IMR-90 (cell line): ENCODE results near the gene PNKD. TPM values are rescaled to one million over a fixed set of nuclear protein-coding genes. Genes with fewer than 3 reads are reported as not detected.
A peak's percentile ranks its signal among the peaks of the same experiment; 100 is the strongest.

Source experiments
- ATAC-seq: fragments of 200-7000 bp; cut with Tn5 transposase; 2 replicates; pipeline ENCODE4 v1.9.1; 2020; ENCODE audit warnings: low read depth, mild to moderate bottlenecking, moderate library complexity
- BruUV-seq: library from RNA; stranded (reverse); fragments of 400-500 nt; replicated peaks from 2 replicates; lab custom pipeline; 2021; lab: Mats Ljungman, UMichigan
- CTCF ChIA-PET: fragments of 300-600 bp; formaldehyde crosslinking; extraction: SDS; loops from one replicate; lab custom pipeline; 2021; ENCODE audit warnings: antibody characterized with exemption; lab: Yijun Ruan, JAX
- POLR2A ChIA-PET: fragments of 300-600 bp; sonication (Branson Sonifier 250); formaldehyde crosslinking; loops from one replicate; lab custom pipeline; 2022; ENCODE audit warnings: antibody characterized with exemption; ENCODE audit not compliant: unreplicated experiment; lab: Charles Lee
- DNase-seq: peaks from one replicate; pipeline ENCODE4 v3.0.0; 2013
- H2AFZ ChIP-seq: replicated peaks from 2 replicates; pipeline ENCODE3; 2013; ENCODE audit warnings: low read length, mild to moderate bottlenecking; ENCODE audit not compliant: poor library complexity
- H2AK5ac ChIP-seq: 2 replicates; pipeline ENCODE4 v1.6.1; 2013; ENCODE audit warnings: low read depth, low read length, inconsistent platforms
- H2AK9ac ChIP-seq: replicated peaks from 2 replicates; pipeline ENCODE3; 2013; ENCODE audit warnings: mild to moderate bottlenecking, low read depth, low read length, moderate library complexity; ENCODE audit not compliant: poor library complexity
- H2BK120ac ChIP-seq: 2 replicates; pipeline ENCODE4 v1.6.1; 2013; ENCODE audit warnings: low read depth, low read length, inconsistent platforms
- H2BK15ac ChIP-seq: 3 replicates; pipeline ENCODE4 v1.6.1; 2013; ENCODE audit warnings: low read depth, low read length, inconsistent platforms
- H2BK20ac ChIP-seq: 2 replicates; pipeline ENCODE4 v1.6.1; 2013; ENCODE audit warnings: low read depth, mild to moderate bottlenecking, inconsistent platforms, low read length, moderate library complexity
- H2BK5ac ChIP-seq: 2 replicates; pipeline ENCODE4 v1.6.1; 2013; ENCODE audit warnings: mild to moderate bottlenecking, low read depth, low read length, inconsistent platforms; ENCODE audit not compliant: poor library complexity, severe bottlenecking
- H3K14ac ChIP-seq: replicated peaks from 2 replicates; pipeline ENCODE4 v1.6.1; 2013; ENCODE audit warnings: low read depth, low read length, inconsistent platforms
- H3K18ac ChIP-seq: 2 replicates; pipeline ENCODE4 v1.6.1; 2013; ENCODE audit warnings: low read depth, low read length, control low read depth
- H3K23ac ChIP-seq: 2 replicates; pipeline ENCODE4 v1.6.1; 2013; ENCODE audit warnings: low read depth, low read length, inconsistent platforms
- H3K27ac ChIP-seq: 2 replicates; pipeline ENCODE4 v1.5.1; 2013; ENCODE audit warnings: mild to moderate bottlenecking, control low read depth, low read length; ENCODE audit not compliant: insufficient read depth
- H3K27me3 ChIP-seq: 2 replicates; pipeline ENCODE4 v1.6.1; 2013; ENCODE audit warnings: low read length; ENCODE audit not compliant: control insufficient read depth, insufficient read depth
- H3K36me3 ChIP-seq: 2 replicates; pipeline ENCODE4 v1.6.1; 2013; ENCODE audit warnings: low read length, mixed read lengths; ENCODE audit not compliant: control insufficient read depth, insufficient read depth
- H3K4ac ChIP-seq: 2 replicates; pipeline ENCODE4 v1.6.1; 2013; ENCODE audit warnings: low read depth, low read length, inconsistent platforms
- H3K4me1 ChIP-seq: 2 replicates; pipeline ENCODE4 v1.6.1; 2013; ENCODE audit warnings: low read length, mixed read lengths; ENCODE audit not compliant: control insufficient read depth, insufficient read depth
- H3K4me2 ChIP-seq: 2 replicates; pipeline ENCODE4 v1.6.1; 2013; ENCODE audit warnings: low read depth, mild to moderate bottlenecking, control low read depth, low read length, moderate library complexity
- H3K4me3 ChIP-seq: 2 replicates; pipeline ENCODE4 v1.5.1; 2013; ENCODE audit warnings: low read depth, mild to moderate bottlenecking, control low read depth, low read length, moderate library complexity; ENCODE audit not compliant: insufficient read depth
- H3K56ac ChIP-seq: 2 replicates; pipeline ENCODE4 v1.6.1; 2013; ENCODE audit warnings: low read length, inconsistent platforms; ENCODE audit not compliant: insufficient read depth; ENCODE audit errors: extremely low read depth
- H3K79me1 ChIP-seq, 2 experiments: 2 replicates each; pipeline ENCODE4 v1.6.1; 2013; ENCODE audit warnings: low read length in 2 of 2, inconsistent platforms in 1 of 2, low read depth in 1 of 2
- H3K9ac ChIP-seq: 2 replicates; pipeline ENCODE4 v1.6.1; 2013; ENCODE audit warnings: low read depth, low read length, control low read depth
- H3K9me1 ChIP-seq: 2 replicates; pipeline ENCODE4 v1.6.1; 2013; ENCODE audit warnings: low read length, inconsistent platforms; ENCODE audit not compliant: insufficient read depth
- H3K9me3 ChIP-seq: 2 replicates; pipeline ENCODE4 v1.6.1; 2013; ENCODE audit warnings: low read length; ENCODE audit not compliant: control insufficient read depth, insufficient read depth
- H4K20me1 ChIP-seq: 2 replicates; pipeline ENCODE4 v1.6.1; 2013; ENCODE audit warnings: low read length, inconsistent platforms; ENCODE audit not compliant: insufficient read depth
- H4K5ac ChIP-seq: 2 replicates; pipeline ENCODE4 v1.6.1; 2013; ENCODE audit warnings: mild to moderate bottlenecking, low read depth, low read length, control low read depth
- H4K8ac ChIP-seq, 2 experiments: 2 replicates each; pipeline ENCODE4 v1.6.1; 2013; ENCODE audit warnings: low read depth in 2 of 2, low read length in 2 of 2, control low read depth in 1 of 2, inconsistent platforms in 1 of 2
- H4K91ac ChIP-seq: 2 replicates; pipeline ENCODE4 v1.6.1; 2013; ENCODE audit warnings: low read depth, low read length, inconsistent platforms; ENCODE audit not compliant: insufficient read depth
- SMC3 ChIP-seq: fragments of 150-350 bp; IDR thresholded peaks from 2 replicates; pipeline ENCODE4 v1.6.1; 2016; ENCODE audit warnings: low read depth, mild to moderate bottlenecking, antibody characterized with exemption, low read length, moderate library complexity
- WGBS, 2 experiments: methylation state at CpG; one replicate each; pipeline versions ENCODE4 v1.1.5 to v1.1.7; 2013; ENCODE audit warnings: missing lambda C conversion rate in 2 of 2; ENCODE audit not compliant: insufficient read length in 1 of 2; ENCODE audit errors: extremely low coverage in 2 of 2; 5-methylcytosine and 5-hydroxymethylcytosine counted together
- dilution Hi-C: fragments of 300-500 bp; cut with HindIII; formaldehyde crosslinking; loops from one replicate; pipeline ENCODE4 v1.14.3; 2018; ENCODE audit warnings: low sequenced_read_pairs; ENCODE audit not compliant: unreplicated experiment
- in situ Hi-C: fragments of 300-500 bp; cut with MboI; formaldehyde crosslinking; loops from 3 replicates; pipeline ENCODE4 v1.14.3; 2019; ENCODE audit warnings: low sequenced_read_pairs, inconsistent platforms, mixed read lengths
- intact Hi-C: fragments of 100-400 bp; cut with micrococcal nuclease; formaldehyde crosslinking; loops from 2 replicates; pipeline ENCODE4 v1.10.0; 2022
- polyA plus RNA-seq, 3 experiments: library from polyadenylated mRNA; depleted of rRNA; stranded (reverse); fragments of >200 nt; gene quantifications; 2 replicates each; pipeline ENCODE4 v1.2.3, GENCODE V29; 2012; ENCODE audit warnings: low replicate concordance in 1 of 3
- total RNA-seq: library from RNA; depleted of rRNA; stranded (reverse); fragments of >200 nt; gene quantifications from 2 replicates; pipeline ENCODE4 v1.2.3, GENCODE V29; 2012

PNKD gene
- total and polyA plus RNA-seq, 2 of the 4 experiments (the other 2 are of a cell fraction): 19.2 to 68.5 TPM

GRCh38 chr2:218285604-218286003 is 15.3 kb downstream of the PNKD start:
- 34% methylated on average over 3 of the region's 6 CpGs; no CpG with 5 or more reads in 1 of the 2 experiments for WGBS, 2 experiments
- Histone ChIP-seq H3K79me1 (peaks cover 32 to 75% of the 10 kb centered on the region in 2 experiments), H4K5ac (peak overlapping the region; percentile 46; the same call in 1 of the 2 replicates), H3K14ac (peak overlapping the region; percentile 92), H4K8ac (peak overlapping the region; percentile 77 to 95), H3K4me2 (peak overlapping the region; percentile 78), H3K4me1 (peaks cover 46% of the 10 kb centered on the region), H3K27me3 (no peaks in the 10 kb centered on the region), H2AK5ac (peak overlapping the region; percentile 97), H3K9me1 (peaks cover 9% of the 10 kb centered on the region; the same call in 1 of the 2 replicates), H2AK9ac (peak overlapping the region; percentile 96), H2BK20ac (peak overlapping the region; percentile 64), H4K91ac (peak overlapping the region; percentile 94), H2AFZ (peak overlapping the region; percentile 28), H3K4me3 (no peak overlapping the region), H2BK15ac (peak overlapping the region; percentile 57; the same call in 1 of the 3 replicates), H3K56ac (peak overlapping the region; percentile 91; the same call in 1 of the 2 replicates), H2BK120ac (peak overlapping the region; percentile 57), H3K36me3 (peaks cover 5% of the 10 kb centered on the region; the same call in 1 of the 2 replicates), H2BK5ac (peak overlapping the region; percentile 94), H3K27ac (peak overlapping the region; percentile 90), H3K23ac (peak overlapping the region; percentile 88), H3K4ac (peak overlapping the region; percentile 93), H3K9me3 (no peaks in the 10 kb centered on the region), H3K18ac (no peak overlapping the region), H3K9ac (peak overlapping the region; percentile 81), H4K20me1 (peaks cover 32% of the 10 kb centered on the region)
- peak; percentile 48 for DNase-seq
- intact Hi-C loops: loop anchor here (2.0 kb wide), 1 partner anchor 13 kb away; no protein-coding TSS in a partner anchor
- ATAC-seq: no peak
- no TSS peak for BruUV-seq
- POLR2A ChIA-PET: no interaction called here
- CTCF ChIA-PET: interaction anchor here (4.4 kb wide), 1 partner anchor 14 kb away, joined by 24 read pairs; the partner anchor contains the start of genes AAMP and PNKD
- TF ChIP-seq SMC3: no peak
- in situ Hi-C loops: no loop called here
- dilution Hi-C loops: no loop called here
